M059J (cell line): ENCODE measurements around the gene PCDHGB6. TPM values are rescaled to one million over a fixed set of nuclear protein-coding genes. Genes with fewer than 3 reads are reported as not detected.
"Not testable (repeated sequence)": the region's sequence is repeated elsewhere in the genome, so short reads cannot be mapped to it uniquely, and the experiment has no call there.

Experiments used
- DNase-seq: peaks from one replicate; pipeline ENCODE4 v3.0.0-alpha.2; 2012; ENCODE audit warnings: low read depth
- total RNA-seq: library from RNA; depleted of rRNA; stranded (reverse); fragments of >200 nt; shearing (Covaris generic); gene quantifications from 2 replicates; pipeline ENCODE4 v1.2.3, GENCODE V29; 2014

The PCDHGB6 gene
- total RNA-seq, 1 experiment from 2014 or later: 0.02 TPM

DNA sequence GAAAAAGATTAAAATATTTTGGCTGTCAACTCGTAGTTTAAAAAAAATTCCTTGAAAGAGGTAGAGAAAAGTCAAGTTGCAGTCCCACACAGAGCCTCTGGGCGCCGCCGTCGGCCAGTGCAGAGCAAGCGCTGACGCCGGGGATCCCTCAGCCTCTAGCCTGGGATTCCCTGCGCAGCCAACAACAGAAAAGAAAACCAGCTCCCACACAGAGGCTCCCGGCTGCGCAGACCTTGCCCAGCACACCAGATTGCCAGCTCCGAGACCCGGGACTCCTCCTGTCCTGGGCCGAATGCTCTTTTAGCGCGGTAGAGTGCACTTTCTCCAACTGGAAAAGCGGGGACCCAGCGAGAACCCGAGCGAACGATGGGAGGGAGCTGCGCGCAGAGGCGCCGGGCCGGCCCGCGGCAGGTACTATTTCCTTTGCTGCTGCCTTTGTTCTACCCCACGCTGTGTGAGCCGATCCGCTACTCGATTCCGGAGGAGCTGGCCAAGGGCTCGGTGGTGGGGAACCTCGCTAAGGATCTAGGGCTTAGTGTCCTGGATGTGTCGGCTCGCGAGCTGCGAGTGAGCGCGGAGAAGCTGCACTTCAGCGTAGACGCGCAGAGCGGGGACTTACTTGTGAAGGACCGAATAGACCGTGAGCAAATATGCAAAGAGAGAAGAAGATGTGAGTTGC lies 9.8 kb downstream of the PCDHGB6 start, which contains the start of gene PCDHGB7:
Gene PCDHGB7, plus strand, starts transcription at position 184 of the 679 bp plus-strand sequence. Its CDS starts 183 bp downstream, at position 367.
- DNase-seq: peak; percentile 82

GRCh38 chr5:141419074-141419880 lies 11.5 kb downstream of the PCDHGB6 start:
- no peak for DNase-seq

DNA sequence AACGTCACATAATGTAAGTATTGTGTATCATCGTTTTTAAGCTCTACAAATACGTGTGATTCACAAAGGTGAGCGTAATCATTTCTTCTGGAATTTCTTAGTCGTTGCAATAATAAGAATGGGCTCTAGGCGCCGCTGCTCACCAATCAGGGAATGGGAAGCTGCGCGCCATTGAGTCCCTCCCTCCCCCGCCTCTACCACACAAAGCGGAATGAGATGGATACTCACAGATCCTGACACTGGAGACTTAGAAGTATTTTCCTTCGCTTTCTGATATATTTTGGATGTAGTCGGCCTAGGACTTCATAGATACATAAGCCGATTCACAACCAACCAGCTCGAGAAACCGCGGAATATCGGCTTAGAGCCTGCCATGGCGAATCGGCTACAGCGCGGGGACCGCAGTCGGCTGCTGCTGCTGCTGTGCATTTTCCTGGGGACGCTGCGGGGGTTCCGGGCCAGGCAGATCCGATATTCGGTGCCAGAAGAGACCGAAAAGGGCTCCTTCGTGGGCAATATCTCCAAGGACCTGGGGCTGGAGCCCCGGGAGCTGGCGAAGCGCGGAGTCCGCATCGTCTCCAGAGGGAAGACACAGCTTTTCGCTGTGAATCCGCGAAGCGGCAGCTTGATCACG lies 13.2 kb downstream of the PCDHGB6 start, which contains the start of gene PCDHGA11:
Gene PCDHGA11, plus strand, starts transcription at position 197 of the 634 bp plus-strand sequence. Its CDS starts 177 bp downstream, at position 374.
- no peak for DNase-seq

DNA sequence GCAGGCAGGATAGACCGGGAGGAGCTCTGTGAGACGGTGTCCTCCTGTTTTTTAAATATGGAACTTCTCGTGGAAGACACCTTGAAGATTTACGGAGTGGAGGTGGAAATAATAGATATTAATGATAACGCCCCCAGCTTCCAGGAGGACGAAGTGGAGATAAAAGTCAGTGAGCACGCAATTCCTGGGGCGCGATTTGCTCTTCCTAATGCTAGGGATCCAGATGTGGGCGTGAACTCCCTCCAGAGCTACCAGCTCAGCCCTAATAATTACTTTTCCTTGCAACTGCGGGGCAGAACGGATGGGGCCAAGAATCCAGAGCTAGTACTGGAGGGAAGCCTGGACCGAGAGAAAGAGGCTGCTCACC lies 13.7 kb downstream of the PCDHGB6 start:
- DNase-seq: no peak

DNA sequence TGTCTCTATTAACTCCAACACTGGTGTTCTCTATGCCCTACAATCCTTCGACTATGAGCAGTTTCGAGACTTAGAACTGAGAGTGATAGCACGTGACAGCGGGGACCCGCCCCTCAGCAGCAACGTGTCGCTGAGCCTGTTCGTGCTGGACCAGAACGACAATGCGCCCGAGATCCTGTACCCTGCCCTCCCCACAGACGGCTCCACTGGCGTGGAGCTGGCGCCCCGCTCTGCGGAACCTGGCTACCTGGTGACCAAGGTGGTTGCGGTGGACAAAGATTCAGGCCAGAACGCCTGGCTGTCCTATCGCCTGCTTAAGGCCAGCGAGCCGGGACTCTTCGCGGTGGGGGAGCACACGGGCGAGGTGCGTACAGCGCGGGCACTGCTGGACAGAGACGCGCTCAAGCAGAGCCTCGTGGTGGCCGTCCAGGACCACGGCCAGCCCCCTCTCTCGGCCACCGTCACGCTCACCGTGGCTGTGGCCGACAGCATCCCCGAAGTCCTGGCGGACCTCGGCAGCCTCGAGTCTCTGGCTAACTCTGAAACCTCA lies 15.0 kb downstream of the PCDHGB6 start:
- no peak for DNase-seq

GRCh38 chr5:141427783-141428426 lies 20.1 kb downstream of the PCDHGB6 start:
- DNase-seq: no peak

- DNase-seq: no peak
Measured at GRCh38 chr5:141430332-141431113, 22.7 kb downstream of the PCDHGB6 start, which contains the start of gene PCDHGA12. Gene PCDHGA12, plus strand, starts transcription at chr5:141430507. Its CDS starts 253 bp downstream, at chr5:141430760.

DNA sequence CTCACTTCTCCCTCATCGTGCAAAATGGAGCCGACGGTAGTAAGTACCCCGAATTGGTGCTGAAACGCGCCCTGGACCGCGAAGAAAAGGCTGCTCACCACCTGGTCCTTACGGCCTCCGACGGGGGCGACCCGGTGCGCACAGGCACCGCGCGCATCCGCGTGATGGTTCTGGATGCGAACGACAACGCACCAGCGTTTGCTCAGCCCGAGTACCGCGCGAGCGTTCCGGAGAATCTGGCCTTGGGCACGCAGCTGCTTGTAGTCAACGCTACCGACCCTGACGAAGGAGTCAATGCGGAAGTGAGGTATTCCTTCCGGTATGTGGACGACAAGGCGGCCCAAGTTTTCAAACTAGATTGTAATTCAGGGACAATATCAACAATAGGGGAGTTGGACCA lies 23.5 kb downstream of the PCDHGB6 start:
- DNase-seq: no peak

GRCh38 chr5:141432308-141432707 lies 24.5 kb downstream of the PCDHGB6 start:
- not testable (repeated sequence) for DNase-seq

DNA sequence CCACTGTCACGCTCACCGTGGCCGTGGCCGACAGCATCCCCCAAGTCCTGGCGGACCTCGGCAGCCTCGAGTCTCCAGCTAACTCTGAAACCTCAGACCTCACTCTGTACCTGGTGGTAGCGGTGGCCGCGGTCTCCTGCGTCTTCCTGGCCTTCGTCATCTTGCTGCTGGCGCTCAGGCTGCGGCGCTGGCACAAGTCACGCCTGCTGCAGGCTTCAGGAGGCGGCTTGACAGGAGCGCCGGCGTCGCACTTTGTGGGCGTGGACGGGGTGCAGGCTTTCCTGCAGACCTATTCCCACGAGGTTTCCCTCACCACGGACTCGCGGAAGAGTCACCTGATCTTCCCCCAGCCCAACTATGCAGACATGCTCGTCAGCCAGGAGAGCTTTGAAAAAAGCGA lies 24.9 kb downstream of the PCDHGB6 start:
- not testable (repeated sequence) for DNase-seq

- DNase-seq: no peak
Measured at GRCh38 chr5:141434006-141434405, 26.2 kb downstream of the PCDHGB6 start.

- DNase-seq: no peak
Measured at GRCh38 chr5:141437221-141437620, 29.4 kb downstream of the PCDHGB6 start.

- DNase-seq: peak; percentile 7
Measured at GRCh38 chr5:141439411-141440141, 31.8 kb downstream of the PCDHGB6 start.

DNA sequence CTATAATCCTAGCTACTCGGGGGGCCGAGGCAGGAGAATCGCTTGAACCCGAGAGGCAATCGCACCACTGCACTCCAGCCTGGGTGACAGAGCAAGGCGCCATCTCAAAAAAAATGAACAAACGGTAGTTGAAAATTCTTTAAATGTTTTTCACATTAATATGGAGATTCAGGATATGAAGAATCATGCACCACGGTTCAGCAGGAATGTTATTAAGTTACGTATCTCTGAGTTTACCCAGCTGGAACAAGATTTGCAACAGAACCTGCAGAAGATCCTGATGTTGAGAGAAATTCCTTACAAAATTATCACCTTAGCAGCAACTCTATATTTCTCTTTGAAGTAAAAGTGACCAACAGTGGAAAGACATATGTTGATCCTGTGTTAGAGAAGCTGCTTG lies 32.5 kb downstream of the PCDHGB6 start:
- DNase-seq: no peak

- no peak for DNase-seq
Measured at GRCh38 chr5:141441571-141442170, 33.9 kb downstream of the PCDHGB6 start.
